ENCODE measurements around the gene MEGF6. TPM values are rescaled to one million over a fixed set of nuclear protein-coding genes. Genes with fewer than 3 reads are reported as not detected.
A peak's percentile ranks its signal among the peaks of the same experiment; 100 is the strongest.

The MEGF6 gene
- total RNA-seq, 1 experiment from 2014 or later: 65.3 TPM

DNA sequence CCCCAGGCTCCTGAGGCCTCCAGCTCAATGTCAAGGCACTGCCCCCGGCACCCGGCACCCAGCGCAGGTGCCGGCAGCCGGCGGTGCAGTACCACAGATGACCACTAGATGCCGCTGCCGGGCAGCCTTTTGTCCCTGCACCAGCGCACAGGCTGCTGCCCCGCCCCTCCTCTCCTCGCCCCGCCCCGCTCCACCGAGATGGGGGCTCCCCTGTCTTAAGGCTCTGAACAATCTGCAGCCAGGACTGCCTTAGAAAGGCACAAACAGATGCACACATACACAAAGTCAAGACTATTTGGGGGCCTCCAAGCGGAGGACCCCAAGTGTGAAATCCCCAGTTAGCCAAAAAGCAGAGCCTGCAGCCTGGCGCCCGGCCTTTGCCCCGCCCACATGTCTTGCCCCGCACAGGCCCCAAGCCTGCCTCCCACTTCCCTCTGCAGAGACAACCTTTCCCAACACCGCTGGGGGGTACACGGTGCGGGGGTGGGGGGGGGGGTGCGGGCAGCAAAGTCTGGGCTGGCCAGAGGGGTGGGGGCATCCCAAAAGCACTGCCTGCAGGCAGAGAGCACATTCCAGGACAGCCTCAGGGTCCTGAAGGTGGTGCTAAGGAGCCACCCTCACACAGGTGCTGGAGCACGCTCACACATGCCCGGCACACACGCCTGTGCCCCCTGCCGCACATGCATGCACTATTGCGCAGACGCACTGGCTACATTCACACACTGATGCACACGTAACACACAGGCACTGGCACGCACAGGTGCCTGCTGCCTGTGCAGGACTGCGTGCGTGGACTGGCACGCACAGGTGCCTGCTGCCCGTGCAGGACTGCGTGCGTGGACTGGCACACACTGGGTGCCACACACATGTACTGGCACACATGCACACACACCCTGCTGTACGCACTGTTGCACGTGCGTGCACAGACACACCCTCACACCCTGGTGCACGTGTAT lies 119.7 kb downstream of the MEGF6 start:
- ChIA-PET POLR2A (ENCODE audit: unreplicated experiment) (no interaction called here), CTCF (interaction anchor here (0.5 to 1.1 kb wide), 8 partner anchors 12 to 157 kb away, joined by 3 to 11 read pairs (median 4); no protein-coding TSS in a partner anchor)
- Histone ChIP-seq H3K4me2 (no peak overlapping the region), H4K20me1 (ENCODE audit: insufficient read depth) (peaks cover 5% of the 10 kb centered on the region; the same call in 1 of the 2 replicates), H3K27me3 (ENCODE audit: insufficient read depth, low read depth) (no peaks in the 10 kb centered on the region), H3K9me3 (ENCODE audit: insufficient read depth, low read depth) (no peaks in the 10 kb centered on the region), H3K4me1 (replicated peaks; ENCODE audit: insufficient read depth) (peaks cover 20% of the 10 kb centered on the region), H3K27ac (no peak overlapping the region), H3K36me3 (ENCODE audit: low read depth) (peaks cover 12% of the 10 kb centered on the region; the same call in 1 of the 2 replicates), H3K4me3 (no peak overlapping the region), H2AFZ (no peak overlapping the region), H3K9me2 (ENCODE audit: insufficient read depth) (no peaks in the 10 kb centered on the region), H3F3A (ENCODE audit: insufficient read depth, low read depth) (peaks cover 27% of the 10 kb centered on the region; the same call in 1 of the 2 replicates), H3K79me2 (ENCODE audit: low read depth) (no peaks in the 10 kb centered on the region)
- no peak for TF ChIP-seq EZH2 (IDR thresholded peaks at IDR 0.05; ENCODE audit: low read depth)
- TF ChIP-seq, protein P1, sequence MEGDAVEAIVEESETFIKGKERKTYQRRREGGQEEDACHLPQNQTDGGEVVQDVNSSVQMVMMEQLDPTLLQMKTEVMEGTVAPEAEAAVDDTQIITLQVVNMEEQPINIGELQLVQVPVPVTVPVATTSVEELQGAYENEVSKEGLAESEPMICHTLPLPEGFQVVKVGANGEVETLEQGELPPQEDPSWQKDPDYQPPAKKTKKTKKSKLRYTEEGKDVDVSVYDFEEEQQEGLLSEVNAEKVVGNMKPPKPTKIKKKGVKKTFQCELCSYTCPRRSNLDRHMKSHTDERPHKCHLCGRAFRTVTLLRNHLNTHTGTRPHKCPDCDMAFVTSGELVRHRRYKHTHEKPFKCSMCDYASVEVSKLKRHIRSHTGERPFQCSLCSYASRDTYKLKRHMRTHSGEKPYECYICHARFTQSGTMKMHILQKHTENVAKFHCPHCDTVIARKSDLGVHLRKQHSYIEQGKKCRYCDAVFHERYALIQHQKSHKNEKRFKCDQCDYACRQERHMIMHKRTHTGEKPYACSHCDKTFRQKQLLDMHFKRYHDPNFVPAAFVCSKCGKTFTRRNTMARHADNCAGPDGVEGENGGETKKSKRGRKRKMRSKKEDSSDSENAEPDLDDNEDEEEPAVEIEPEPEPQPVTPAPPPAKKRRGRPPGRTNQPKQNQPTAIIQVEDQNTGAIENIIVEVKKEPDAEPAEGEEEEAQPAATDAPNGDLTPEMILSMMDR (conservative IDR thresholded peaks at IDR 0.05): peak; percentile 99
- intact Hi-C loops (cut with micrococcal nuclease; ENCODE audit: unreplicated experiment): loop anchor here (1.0 kb wide), 1 partner anchor 128 kb away; no protein-coding TSS in a partner anchor
- DNase-seq: peak in 1 of 2 experiments; percentile 72
- BruUV-seq (replicated peaks): no TSS peak

DNA sequence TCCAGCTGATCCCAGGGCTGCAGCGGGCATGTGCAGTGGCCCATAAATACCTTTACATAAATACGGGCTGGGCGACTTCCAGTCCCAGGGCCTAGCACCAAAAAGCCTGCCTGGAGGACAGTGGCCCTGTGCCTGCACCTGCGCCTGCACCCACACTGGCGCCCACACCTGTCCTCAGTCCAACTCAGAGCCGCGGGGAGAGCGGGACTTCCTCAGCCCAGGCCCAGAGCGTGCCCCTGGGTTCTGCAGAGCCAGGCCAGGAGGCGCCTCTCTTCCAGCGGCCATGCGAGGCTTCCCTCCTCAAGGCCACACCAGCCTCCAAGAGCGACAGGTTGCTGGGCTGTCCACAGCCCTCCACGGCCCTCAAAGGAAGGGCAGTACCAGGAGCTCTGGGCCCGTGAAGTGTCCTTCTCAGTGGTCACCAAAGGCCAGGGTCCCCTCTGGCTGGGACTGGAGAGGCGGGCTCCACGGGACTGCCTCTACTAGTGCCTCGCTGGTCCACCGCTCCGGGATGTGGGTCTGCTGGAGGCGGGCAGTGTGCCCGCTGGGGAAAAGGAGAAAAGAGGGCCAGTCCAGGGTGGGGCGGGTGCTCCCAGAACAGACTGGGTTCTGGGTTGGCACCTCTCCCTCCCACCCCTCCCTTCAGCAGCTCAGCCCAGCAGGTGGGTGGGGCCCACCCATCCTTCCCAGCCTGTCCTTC lies 121.1 kb downstream of the MEGF6 start:
- Histone ChIP-seq H3K27ac (no peak overlapping the region), H3K36me3 (ENCODE audit: low read depth) (peaks cover 12% of the 10 kb centered on the region; the same call in 1 of the 2 replicates), H3K9me3 (ENCODE audit: insufficient read depth, low read depth) (no peaks in the 10 kb centered on the region), H3K4me2 (no peak overlapping the region), H4K20me1 (ENCODE audit: insufficient read depth) (peaks cover 5% of the 10 kb centered on the region; the same call in 1 of the 2 replicates), H3K4me3 (no peak overlapping the region), H3K27me3 (ENCODE audit: insufficient read depth, low read depth) (no peaks in the 10 kb centered on the region), H3K9me2 (ENCODE audit: insufficient read depth) (no peaks in the 10 kb centered on the region), H3K79me2 (ENCODE audit: low read depth) (no peaks in the 10 kb centered on the region), H3K4me1 (replicated peaks; ENCODE audit: insufficient read depth) (peaks cover 20% of the 10 kb centered on the region), H2AFZ (no peak overlapping the region), H3F3A (ENCODE audit: insufficient read depth, low read depth) (peaks cover 39% of the 10 kb centered on the region; the same call in 1 of the 2 replicates)
- POLR2A ChIA-PET (ENCODE audit: unreplicated experiment): no interaction called here
- BruUV-seq (replicated peaks): no TSS peak
- CTCF ChIA-PET: interaction anchor here (1.1 kb wide), 1 partner anchor 37 kb away, joined by 3 read pairs; no protein-coding TSS in a partner anchor
- DNase-seq: no peak
- intact Hi-C loops (cut with micrococcal nuclease; ENCODE audit: unreplicated experiment): no loop called here
- TF ChIP-seq, protein P1 (conservative IDR thresholded peaks at IDR 0.05): no peak
- no peak for TF ChIP-seq EZH2 (IDR thresholded peaks at IDR 0.05; ENCODE audit: low read depth)

DNA sequence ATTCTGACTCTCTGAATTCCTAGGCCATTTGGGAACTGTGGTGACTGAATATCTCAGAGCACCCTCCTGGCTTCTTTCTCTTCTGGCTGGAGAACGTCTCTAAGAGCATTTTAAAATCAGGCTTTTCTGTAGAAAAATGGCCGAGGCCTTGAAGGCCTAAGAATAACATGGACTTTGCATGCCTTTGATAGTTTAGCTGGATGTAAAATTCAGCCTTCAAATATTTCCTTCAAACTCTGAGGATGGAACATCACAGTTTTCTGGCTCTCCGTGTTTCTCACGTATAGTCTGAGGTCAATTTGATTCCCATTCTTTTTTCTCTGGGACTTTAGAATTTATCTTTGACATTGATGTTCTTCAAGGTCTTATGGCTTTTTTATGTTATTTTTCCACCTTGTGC lies 122.9 kb downstream of the MEGF6 start:
- POLR2A ChIA-PET (ENCODE audit: unreplicated experiment): no interaction called here
- no peaks in the 10 kb centered on the region for H3K27me3 ChIP-seq (ENCODE audit: insufficient read depth, low read depth)
- no TSS peak for BruUV-seq (replicated peaks)
- no peaks in the 10 kb centered on the region for H3K9me3 ChIP-seq (ENCODE audit: insufficient read depth, low read depth)
- H3K4me3 ChIP-seq: no peak overlapping the region
- H3K4me1 ChIP-seq (replicated peaks; ENCODE audit: insufficient read depth): peaks cover 18% of the 10 kb centered on the region
- intact Hi-C loops (cut with micrococcal nuclease; ENCODE audit: unreplicated experiment): no loop called here
- H3K36me3 ChIP-seq (ENCODE audit: low read depth): peaks cover 12% of the 10 kb centered on the region; the same call in 1 of the 2 replicates
- H4K20me1 ChIP-seq (ENCODE audit: insufficient read depth): no peaks in the 10 kb centered on the region; the same call in 1 of the 2 replicates
- H3F3A ChIP-seq (ENCODE audit: insufficient read depth, low read depth): peaks cover 40% of the 10 kb centered on the region; the same call in 1 of the 2 replicates
- H2AFZ ChIP-seq: no peak overlapping the region
- CTCF ChIA-PET: no interaction called here
- DNase-seq: no peak
- no peak overlapping the region for H3K4me2 ChIP-seq
- H3K27ac ChIP-seq: no peak overlapping the region
- no peaks in the 10 kb centered on the region for H3K9me2 ChIP-seq (ENCODE audit: insufficient read depth)
- TF ChIP-seq, protein P1 (conservative IDR thresholded peaks at IDR 0.05): no peak
- TF ChIP-seq EZH2 (IDR thresholded peaks at IDR 0.05; ENCODE audit: low read depth): no peak
- no peaks in the 10 kb centered on the region for H3K79me2 ChIP-seq (ENCODE audit: low read depth)

All from PC-9 (cell line).